ENCODE measurements around the gene LTC4S.
"Not testable (repeated sequence)": the region's sequence is repeated elsewhere in the genome, so short reads cannot be mapped to it uniquely, and the experiment has no call there.

LTC4S gene

DNA sequence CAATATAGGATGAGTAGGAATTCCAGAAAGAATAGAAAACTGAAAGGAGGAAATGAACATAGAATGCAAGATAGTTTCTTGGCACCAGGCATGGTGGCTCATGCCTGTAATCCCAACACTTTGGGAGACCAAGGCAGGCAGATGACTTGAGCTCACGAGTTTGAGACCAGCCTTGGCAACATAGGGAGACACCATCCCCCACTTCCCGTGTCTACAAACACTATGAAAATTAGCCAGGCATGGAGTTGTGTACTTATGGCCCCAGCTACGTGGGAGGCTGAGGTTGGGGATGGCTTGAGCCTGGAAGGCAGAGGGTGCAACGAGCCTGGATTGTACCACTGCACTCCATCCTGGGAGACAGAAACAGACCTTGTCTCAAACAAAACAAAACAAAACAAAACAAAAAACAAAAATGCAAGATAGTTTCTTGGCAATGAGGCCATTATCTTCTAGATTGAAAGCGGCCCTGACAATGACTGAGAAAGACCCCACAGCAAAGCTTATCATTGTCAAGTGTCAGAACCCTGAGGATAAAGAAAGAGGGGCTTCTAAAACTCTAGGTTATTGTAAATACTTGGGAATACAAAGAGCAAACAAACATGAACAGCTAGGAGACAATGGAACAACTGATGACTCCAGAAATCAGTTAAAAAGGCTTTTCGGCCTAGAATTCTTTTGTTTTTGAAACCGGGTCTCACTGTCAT lies 36.1 kb downstream of the LTC4S start:
- no peak for DNase-seq

DNA sequence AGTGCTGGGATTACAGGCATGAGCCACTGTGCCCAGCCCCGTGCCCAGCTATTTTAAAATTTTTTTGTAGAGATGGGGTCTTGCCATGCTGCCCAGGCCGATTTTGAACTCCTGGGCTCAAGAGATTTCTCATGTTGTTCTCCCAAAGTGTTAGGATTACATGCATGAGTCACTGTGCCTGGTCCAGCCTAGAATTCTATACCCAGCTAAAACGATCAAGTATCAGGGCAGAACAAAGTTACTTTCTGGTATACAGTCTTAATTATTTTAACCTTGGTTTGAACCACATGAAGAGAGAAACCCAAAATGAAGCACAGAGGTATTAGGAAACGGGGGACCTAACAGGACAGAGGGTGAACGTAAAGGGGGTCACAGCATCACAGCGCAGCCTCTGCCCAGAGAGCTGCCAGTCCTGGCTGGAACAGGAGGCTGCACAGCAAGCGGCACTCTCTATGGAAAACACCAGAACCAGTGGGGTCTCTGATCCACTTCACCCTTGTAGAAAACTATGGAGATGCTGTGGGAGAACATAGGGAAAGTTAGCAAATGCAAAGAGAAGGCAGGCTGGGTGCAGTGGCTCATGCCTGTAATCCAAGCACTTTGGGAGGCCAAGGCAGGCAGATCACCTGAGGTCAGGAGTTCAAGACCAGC lies 37.2 kb downstream of the LTC4S start:
- DNase-seq = no peak

DNA sequence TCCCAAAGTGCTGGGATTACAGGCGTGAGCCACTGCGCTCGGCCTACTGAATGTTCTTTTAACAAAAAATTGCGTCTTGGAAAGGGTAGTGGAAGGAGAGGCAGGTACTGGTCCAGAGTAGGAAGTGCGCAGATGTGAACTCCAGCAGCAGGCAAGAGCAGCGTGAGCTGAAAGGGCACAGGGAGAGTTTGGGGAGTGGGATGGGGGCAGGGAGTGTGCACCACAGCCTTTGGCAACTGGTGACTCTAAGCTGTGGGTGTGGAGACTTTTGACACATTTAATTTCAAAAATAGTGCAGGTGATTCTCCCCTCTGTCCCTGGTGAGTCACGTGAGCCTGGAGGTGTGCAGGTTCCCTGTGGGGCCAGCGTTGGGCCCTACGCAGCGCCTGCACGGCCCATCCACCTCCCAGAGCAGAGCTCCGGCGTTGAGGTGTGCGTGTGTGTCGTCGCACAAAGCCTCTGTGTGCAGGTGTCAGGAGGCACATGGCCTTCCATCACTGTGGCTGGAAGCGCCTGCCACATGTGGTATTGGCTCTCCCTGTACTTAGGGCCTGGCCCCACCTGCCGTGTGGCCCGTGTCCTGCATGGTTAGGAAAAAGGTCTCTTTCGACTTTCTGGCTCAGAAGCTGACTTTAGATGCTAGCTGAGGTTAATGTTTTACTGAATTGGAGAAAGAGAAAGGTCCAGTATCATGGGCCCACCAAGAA lies 38.4 kb downstream of the LTC4S start:
- no peak for DNase-seq

- DNase-seq = no peak
Measured at GRCh38 chr5:179833056-179833708, 39.4 kb downstream of the LTC4S start.

GRCh38 chr5:179833709-179834070 lies 39.9 kb downstream of the LTC4S start:
- DNase-seq = no peak

DNA sequence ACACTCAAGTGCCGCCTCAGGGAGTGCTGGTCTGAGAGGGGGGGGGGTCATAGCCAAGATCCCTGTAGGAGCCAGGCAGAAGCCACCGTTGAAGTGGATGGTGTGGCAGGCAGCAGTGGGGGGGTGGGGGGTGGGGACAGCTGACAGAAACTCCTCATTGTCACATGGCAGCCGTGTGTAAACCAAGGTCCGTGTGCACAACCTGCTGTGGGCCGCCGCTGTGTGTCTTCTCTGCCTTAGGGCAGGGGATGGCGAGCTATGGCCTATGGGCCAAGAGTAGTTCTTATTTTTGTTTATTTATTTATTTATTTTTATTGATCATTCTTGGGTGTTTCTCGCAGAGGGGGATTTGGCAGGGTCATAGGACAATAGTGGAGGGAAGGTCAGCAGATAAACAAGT lies 40.3 kb downstream of the LTC4S start:
- DNase-seq = no peak

DNA sequence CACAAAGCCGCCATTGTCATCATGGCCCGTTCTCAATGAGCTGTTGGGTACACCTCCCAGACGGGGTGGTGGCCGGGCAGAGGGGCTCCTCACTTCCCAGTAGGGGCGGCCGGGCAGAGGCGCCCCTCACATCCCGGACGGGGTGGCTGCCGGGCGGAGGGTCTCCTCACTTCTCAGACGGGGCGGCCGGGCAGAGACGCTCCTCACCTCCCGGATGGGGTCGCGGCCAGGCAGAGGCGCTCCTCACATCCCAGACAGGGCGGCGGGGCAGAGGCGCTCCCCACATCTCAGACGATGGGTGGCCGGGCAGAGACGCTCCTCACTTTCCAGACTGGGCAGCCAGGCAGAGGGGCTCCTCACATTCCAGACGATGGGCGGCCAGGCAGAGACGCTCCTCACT lies 41.1 kb downstream of the LTC4S start:
- not testable (repeated sequence) for DNase-seq

- DNase-seq = no peak
Measured at GRCh38 chr5:179836225-179837019, 42.6 kb downstream of the LTC4S start.

GRCh38 chr5:179837076-179838011 lies 43.6 kb downstream of the LTC4S start:
- no peak for DNase-seq

DNA sequence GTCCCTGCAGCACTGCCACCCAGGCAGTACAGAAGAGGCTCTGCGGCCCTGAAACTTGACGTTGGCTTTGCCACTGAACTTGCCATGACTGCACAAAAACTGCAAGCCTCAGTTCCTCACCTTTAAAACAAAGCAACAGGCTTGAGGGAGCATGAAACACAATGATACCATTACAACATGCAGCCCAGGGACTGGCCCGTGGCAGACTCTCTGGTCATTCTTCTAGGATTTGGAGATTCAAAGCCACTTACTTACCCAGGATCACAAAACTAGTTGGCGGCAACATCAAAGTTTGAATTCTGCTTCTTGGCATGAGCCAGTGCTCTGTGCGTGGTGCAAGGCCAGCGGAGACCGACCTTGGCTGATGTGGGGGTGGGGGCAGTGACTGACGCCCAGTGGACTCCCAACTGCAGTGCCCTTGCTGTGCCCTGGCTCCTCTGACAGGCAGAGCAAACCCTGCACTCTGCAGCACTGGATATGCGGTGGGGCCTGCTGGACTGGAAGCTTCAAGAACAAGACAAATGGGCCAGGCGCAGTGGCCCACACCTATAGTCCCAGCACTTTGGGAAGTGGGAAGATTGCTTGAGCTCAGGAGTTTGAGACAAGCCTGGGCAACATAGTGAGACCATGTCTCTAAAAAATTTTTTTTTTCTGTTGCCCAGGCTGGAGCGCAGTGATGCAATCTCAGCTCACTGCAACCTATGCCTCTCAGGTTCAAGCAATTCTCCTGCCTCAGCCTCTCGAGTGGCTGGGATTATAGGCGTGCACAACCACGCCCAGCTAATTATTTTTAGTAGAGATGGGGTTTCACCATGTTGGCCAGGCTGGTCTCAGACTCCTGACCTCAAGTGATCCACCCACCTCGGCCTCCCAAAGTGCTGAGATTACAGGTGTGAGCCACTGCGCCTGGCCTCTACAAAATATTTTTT lies 45.8 kb downstream of the LTC4S start:
- no peak for DNase-seq

- no peak for DNase-seq
Measured at GRCh38 chr5:179840321-179840720, 46.5 kb downstream of the LTC4S start.

GRCh38 chr5:179840766-179841165 lies 47.0 kb downstream of the LTC4S start:
- no peak for DNase-seq

DNA sequence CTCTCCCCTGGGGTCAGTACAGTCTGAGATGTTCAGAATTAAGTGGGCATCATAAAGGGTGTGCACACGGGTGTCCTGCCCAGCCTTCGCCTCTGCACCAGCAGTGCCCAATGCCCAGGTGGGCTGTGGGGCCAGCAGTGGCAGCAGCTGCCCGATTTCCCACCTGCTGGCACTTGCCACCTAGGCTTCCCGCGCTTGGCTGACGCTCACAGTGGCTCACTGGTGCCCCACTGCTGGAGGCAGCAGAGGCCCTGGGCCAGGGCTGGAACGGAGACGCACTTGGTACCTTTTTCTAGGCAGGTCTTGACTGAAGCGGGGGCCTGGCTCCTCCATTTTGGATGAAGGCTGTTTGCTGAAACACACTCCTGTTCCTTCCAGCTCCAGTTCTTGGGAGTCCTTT lies 47.8 kb downstream of the LTC4S start:
- no peak for DNase-seq

Measured in NCI-H2081 treated with DMSO at 0.1 percent for 48 hours (cell line).